ENCODE measurements around the gene ADCK1.

DNA sequence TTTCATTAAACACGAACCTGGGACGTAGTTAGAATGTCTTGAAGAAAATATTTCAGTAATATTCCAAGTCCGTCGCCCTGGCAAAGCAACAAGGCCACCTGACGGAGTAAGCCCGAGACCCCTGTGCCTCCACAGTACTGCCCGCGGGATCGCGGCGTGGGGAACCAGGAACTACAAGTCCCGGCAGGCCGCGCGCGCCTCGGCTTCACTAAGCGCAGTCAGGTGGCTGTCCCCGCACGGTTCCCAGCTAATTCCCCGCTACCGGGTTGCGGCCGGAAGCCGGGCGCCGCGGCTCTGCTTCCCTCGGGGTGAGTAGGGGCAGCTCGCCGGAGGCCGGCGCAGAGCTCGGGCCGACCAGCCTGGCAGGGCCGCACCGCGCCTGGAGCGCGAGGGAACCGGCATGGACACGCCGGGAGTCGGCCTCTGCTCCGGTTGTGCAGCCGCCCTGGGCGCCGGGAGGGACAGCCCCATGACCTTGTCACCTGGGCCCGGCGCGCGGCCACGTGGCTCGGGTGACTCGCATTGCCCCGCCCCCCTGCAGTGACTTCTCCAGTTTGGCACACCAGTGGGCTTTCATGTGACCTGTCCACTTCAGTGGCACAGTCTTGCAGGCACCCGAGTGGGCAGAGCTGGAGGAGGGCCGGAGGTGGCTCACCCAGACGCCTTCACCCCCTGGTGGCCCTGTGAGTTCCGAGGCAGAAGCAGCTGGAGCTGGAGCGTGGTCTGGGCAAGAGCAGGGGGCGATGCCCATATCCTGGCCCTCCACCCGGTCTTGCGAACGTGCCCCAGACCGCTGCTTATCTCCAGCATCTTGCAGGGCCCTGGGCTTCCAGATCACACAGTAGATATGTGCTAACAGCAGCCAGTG is at the start of gene ADCK1:
- TF ChIP-seq CTCF (conservative IDR thresholded peaks at IDR 0.05) (peak; percentile 55; the same call in 1 of the 2 replicates), EZH2 (IDR thresholded peaks at IDR 0.05; ENCODE audit: low read depth) (no peak)

Measured in PC-9 (cell line).